Neural progenitor cell (in vitro differentiated cells): Measurements from ENCODE around the gene SLC25A40. TPM values are rescaled to one million over a fixed set of nuclear protein-coding genes. Genes with fewer than 3 reads are reported as not detected.
"Not testable (repeated sequence)": the region's sequence is repeated elsewhere in the genome, so short reads cannot be mapped to it uniquely, and the experiment has no call there.

Experiments
- DNase-seq: peaks from one replicate; pipeline ENCODE4 v3.0.0-alpha.2; 2016; ENCODE audit warnings: low spot score
- H2AFZ ChIP-seq: fragments of 200-600 bp; sonication (generic); replicated peaks from 2 replicates; pipeline ENCODE4 v1.6.1; 2016; ENCODE audit warnings: antibody characterized with exemption
- H3F3A ChIP-seq: fragments of 200-600 bp; sonication (generic); 2 replicates; pipeline ENCODE4 v1.6.1; 2016; ENCODE audit warnings: antibody characterized with exemption, low read depth
- H3K27ac ChIP-seq: fragments of 200-600 bp; sonication (generic); 2 replicates; pipeline ENCODE4 v1.5.1; 2016; ENCODE audit warnings: mild to moderate bottlenecking
- H3K27me3 ChIP-seq: fragments of 200-600 bp; sonication (generic); 2 replicates; pipeline ENCODE4 v1.6.1; 2016; ENCODE audit warnings: mild to moderate bottlenecking, moderate library complexity
- H3K36me3 ChIP-seq: fragments of 200-600 bp; sonication (generic); 2 replicates; pipeline ENCODE4 v1.5.1; 2016
- H3K4me1 ChIP-seq: fragments of 200-600 bp; sonication (generic); 2 replicates; pipeline ENCODE4 v1.6.1; 2016; ENCODE audit warnings: mixed run types
- H3K4me2 ChIP-seq: fragments of 200-600 bp; sonication (generic); 2 replicates; pipeline ENCODE4 v1.6.1; 2016
- H3K4me3 ChIP-seq: fragments of 200-600 bp; sonication (generic); 2 replicates; pipeline ENCODE4 v1.5.1; 2016
- H3K79me2 ChIP-seq: fragments of 200-600 bp; sonication (generic); 2 replicates; pipeline ENCODE4 v1.6.1; 2016; ENCODE audit warnings: low read depth
- H3K9ac ChIP-seq: fragments of 200-600 bp; sonication (generic); 2 replicates; pipeline ENCODE4 v1.6.1; 2016
- H3K9me3 ChIP-seq: fragments of 200-600 bp; sonication (generic); 2 replicates; pipeline ENCODE4 v1.5.1; 2016; ENCODE audit warnings: low read depth
- H4K20me1 ChIP-seq: fragments of 200-600 bp; sonication (generic); 2 replicates; pipeline ENCODE4 v1.6.1; 2016; ENCODE audit warnings: low read depth
- H3K27ac Mint-ChIP-seq: 3 replicates; pipeline ENCODE4 v1.8.0; 2021; ENCODE audit warnings: mixed read lengths
- H3K27me3 Mint-ChIP-seq: 2 replicates; pipeline ENCODE4 v1.8.0; 2022; ENCODE audit warnings: low read depth, mild to moderate bottlenecking, inconsistent platforms, moderate library complexity, mixed read lengths; ENCODE audit not compliant: insufficient read depth
- H3K36me3 Mint-ChIP-seq: 3 replicates; pipeline ENCODE4 v1.8.0; 2021; ENCODE audit warnings: mixed read lengths
- H3K4me1 Mint-ChIP-seq: 3 replicates; pipeline ENCODE4 v1.8.0; 2021; ENCODE audit warnings: mixed read lengths
- H3K4me3 Mint-ChIP-seq: 3 replicates; pipeline ENCODE4 v1.8.0; 2021; ENCODE audit warnings: mild to moderate bottlenecking, moderate library complexity, mixed read lengths
- H3K9me3 Mint-ChIP-seq: 3 replicates; pipeline ENCODE4 v1.8.0; 2020; ENCODE audit warnings: mixed read lengths
- CTCF ChIP-seq: fragments of 200-600 bp; sonication (generic); IDR thresholded peaks from 2 replicates; pipeline ENCODE4 v1.5.1; 2017; ENCODE audit warnings: antibody characterized with exemption, mild to moderate bottlenecking
- EZH2 ChIP-seq: fragments of 200-600 bp; sonication (generic); IDR thresholded peaks from 2 replicates; pipeline ENCODE4 v1.6.1; 2017; ENCODE audit warnings: antibody characterized with exemption, mild to moderate bottlenecking, moderate library complexity
- EZH2phosphoT487 ChIP-seq: fragments of 200-600 bp; sonication (generic); IDR thresholded peaks from 2 replicates; pipeline ENCODE4 v1.6.1; 2017; ENCODE audit warnings: antibody characterized with exemption
- total RNA-seq: library from RNA; depleted of rRNA; stranded (reverse); fragments of >200 nt; gene quantifications from 2 replicates; pipeline ENCODE4 v1.2.3, GENCODE V29; 2015; ENCODE audit warnings: low replicate concordance

SLC25A40 gene
- total RNA-seq, 1 donor from 2014 or later = 57.3 TPM

GRCh38 chr7:87833130-87833529 lies 43.0 kb downstream of the SLC25A40 start:
- TF ChIP-seq EZH2phosphoT487 = no peak
- H3K79me2 ChIP-seq = no peaks in the 10 kb centered on the region
- H3K4me3 Mint-ChIP-seq = no peak overlapping the region
- H3K4me1 ChIP-seq = no peaks in the 10 kb centered on the region
- H2AFZ ChIP-seq = no peak overlapping the region
- H3K4me1 Mint-ChIP-seq = no peaks in the 10 kb centered on the region
- no peaks in the 10 kb centered on the region for H3F3A ChIP-seq
- peaks cover 1% of the 10 kb centered on the region for H3K36me3 Mint-ChIP-seq
- H3K27ac ChIP-seq = no peak overlapping the region
- H3K4me3 ChIP-seq = no peak overlapping the region
- no peaks in the 10 kb centered on the region for H3K9me3 ChIP-seq
- H3K4me2 ChIP-seq = no peak overlapping the region
- H3K9ac ChIP-seq = no peak overlapping the region
- H3K27me3 ChIP-seq = no peaks in the 10 kb centered on the region
- no peaks in the 10 kb centered on the region for H3K9me3 Mint-ChIP-seq
- H3K27me3 Mint-ChIP-seq = no peaks in the 10 kb centered on the region
- H4K20me1 ChIP-seq = no peaks in the 10 kb centered on the region
- no peak overlapping the region for H3K27ac Mint-ChIP-seq
- H3K36me3 ChIP-seq = no peaks in the 10 kb centered on the region
- DNase-seq = no peak

GRCh38 chr7:87831097-87831496 lies 45.1 kb downstream of the SLC25A40 start:
- peaks cover under 1% of the 10 kb centered on the region for H3K36me3 Mint-ChIP-seq
- H3F3A ChIP-seq = no peaks in the 10 kb centered on the region
- TF ChIP-seq CTCF = no peak
- no peak for TF ChIP-seq EZH2
- no peak for TF ChIP-seq EZH2phosphoT487
- no peaks in the 10 kb centered on the region for H3K4me1 ChIP-seq
- H3K4me3 Mint-ChIP-seq = no peak overlapping the region
- H3K4me2 ChIP-seq = no peak overlapping the region
- H3K9ac ChIP-seq = no peak overlapping the region
- no peak overlapping the region for H3K27ac ChIP-seq
- H2AFZ ChIP-seq = no peak overlapping the region
- H3K4me1 Mint-ChIP-seq = no peaks in the 10 kb centered on the region
- DNase-seq = no peak
- H4K20me1 ChIP-seq = no peaks in the 10 kb centered on the region
- H3K79me2 ChIP-seq = no peaks in the 10 kb centered on the region
- peaks cover 4% of the 10 kb centered on the region for H3K9me3 Mint-ChIP-seq
- H3K9me3 ChIP-seq = no peaks in the 10 kb centered on the region
- no peaks in the 10 kb centered on the region for H3K36me3 ChIP-seq
- no peaks in the 10 kb centered on the region for H3K27me3 Mint-ChIP-seq
- H3K27ac Mint-ChIP-seq = no peak overlapping the region
- H3K27me3 ChIP-seq = no peaks in the 10 kb centered on the region
- H3K4me3 ChIP-seq = no peak overlapping the region

GRCh38 chr7:87828383-87828782 lies 47.8 kb downstream of the SLC25A40 start:
- H3K4me3 Mint-ChIP-seq, H3K4me1 ChIP-seq: not testable (repeated sequence)

GRCh38 chr7:87825369-87825768 lies 50.8 kb downstream of the SLC25A40 start:
- H3K4me2 ChIP-seq, H4K20me1 ChIP-seq, H3K36me3 Mint-ChIP-seq: not testable (repeated sequence)

More at GRCh38 chr7:87828383-87828782, 47.8 kb downstream of the SLC25A40 start:
- H3K9ac ChIP-seq, H3K9me3 ChIP-seq, H3K36me3 ChIP-seq, H3K27ac ChIP-seq, DNase-seq, H3K36me3 Mint-ChIP-seq, H3K4me2 ChIP-seq, H3K79me2 ChIP-seq, H3K27me3 ChIP-seq, H3K27me3 Mint-ChIP-seq, H2AFZ ChIP-seq, H3K4me3 ChIP-seq, H3K4me1 Mint-ChIP-seq, H3K27ac Mint-ChIP-seq, H4K20me1 ChIP-seq, H3F3A ChIP-seq: not testable (repeated sequence)
- peaks cover 22% of the 10 kb centered on the region for H3K9me3 Mint-ChIP-seq

GRCh38 chr7:87822056-87822455 lies 54.1 kb downstream of the SLC25A40 start:
- not testable (repeated sequence) for H3K9ac ChIP-seq, H3K27ac Mint-ChIP-seq, H3K36me3 ChIP-seq, H3K4me1 ChIP-seq, H4K20me1 ChIP-seq, H3K4me1 Mint-ChIP-seq, H3K27me3 ChIP-seq, H3K27ac ChIP-seq, H3K4me3 Mint-ChIP-seq, H3K4me2 ChIP-seq, H3K9me3 ChIP-seq, H3K27me3 Mint-ChIP-seq, H2AFZ ChIP-seq, H3K36me3 Mint-ChIP-seq, H3F3A ChIP-seq, DNase-seq, H3K79me2 ChIP-seq, H3K4me3 ChIP-seq
- H3K9me3 Mint-ChIP-seq = peaks cover 25% of the 10 kb centered on the region

More at GRCh38 chr7:87825369-87825768, 50.8 kb downstream of the SLC25A40 start:
- not testable (repeated sequence) for H3K27me3 ChIP-seq, H2AFZ ChIP-seq, H3K27ac Mint-ChIP-seq, H3K27ac ChIP-seq, H3K9me3 ChIP-seq, H3K4me3 ChIP-seq, H3K4me1 Mint-ChIP-seq, H3K79me2 ChIP-seq, H3K27me3 Mint-ChIP-seq, H3F3A ChIP-seq, H3K4me3 Mint-ChIP-seq, H3K9ac ChIP-seq, DNase-seq, H3K4me1 ChIP-seq, H3K36me3 ChIP-seq
- H3K9me3 Mint-ChIP-seq = peaks cover 25% of the 10 kb centered on the region
